CD4-positive, alpha-beta T cell treated with Interleukin-4 for 1 hour (primary cell): Measurements from ENCODE around the gene DEPDC7.
A peak's percentile ranks its signal among the peaks of the same experiment; 100 is the strongest.
"Not testable (repeated sequence)": the region's sequence is repeated elsewhere in the genome, so short reads cannot be mapped to it uniquely, and the experiment has no call there.

Source experiments
- DNase-seq, 2 donors: peaks; one replicate each; pipeline ENCODE4 v3.0.0-alpha.2; 2020 to 2022

DEPDC7 gene

GRCh38 chr11:33027233-33027632 lies 11.6 kb downstream of the DEPDC7 start:
- no peak for DNase-seq

DNA sequence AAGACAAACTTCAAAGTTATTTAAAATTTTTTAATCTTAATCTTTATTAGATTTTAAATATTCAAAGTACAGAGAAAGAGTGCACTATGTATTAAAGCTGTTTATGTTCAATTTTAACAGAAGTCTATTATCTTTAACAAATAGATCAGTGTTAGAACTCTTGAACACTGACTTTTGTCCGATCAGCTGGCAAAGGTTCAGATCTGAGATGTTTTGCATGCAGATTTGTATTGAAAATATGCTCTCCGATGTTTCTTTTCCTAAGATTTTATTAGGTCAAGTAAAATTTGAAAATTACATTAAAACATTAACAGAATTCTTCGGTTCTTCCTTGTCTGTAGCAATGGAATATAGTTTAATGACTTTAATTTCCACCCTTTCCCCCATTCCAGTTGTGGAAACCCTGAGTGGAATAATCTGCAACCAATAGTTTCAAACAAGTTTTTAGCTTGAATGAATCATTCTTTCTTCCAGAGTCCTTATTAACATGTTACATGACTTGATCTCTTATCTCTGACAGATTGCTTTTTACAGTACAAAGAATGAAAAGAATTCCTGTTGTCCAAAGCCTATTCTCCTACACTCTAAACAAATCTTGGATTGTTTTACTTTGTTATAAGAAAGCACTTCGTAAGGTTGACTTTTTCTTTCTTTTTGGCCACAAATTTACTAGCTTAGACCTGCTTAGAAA lies 12.3 kb downstream of the DEPDC7 start:
- no peak for DNase-seq

DNA sequence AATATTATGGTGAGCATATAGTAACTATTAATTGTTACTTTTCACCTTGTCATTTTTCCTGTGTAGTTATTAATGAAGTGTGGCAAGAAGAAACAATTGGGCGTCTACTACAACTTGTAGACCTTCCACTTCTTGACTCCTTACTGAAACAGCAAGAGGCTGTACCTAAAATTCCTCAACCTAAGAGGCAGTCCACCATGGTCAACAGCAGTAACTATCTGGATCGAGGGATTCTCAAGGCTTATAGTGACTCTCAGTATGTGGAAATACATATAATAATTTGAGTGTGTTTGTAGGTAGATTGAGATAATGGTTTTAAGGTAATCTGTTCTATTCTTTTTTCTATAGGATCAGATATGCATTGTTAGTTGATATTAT lies 12.8 kb downstream of the DEPDC7 start:
- DNase-seq = no peak

DNA sequence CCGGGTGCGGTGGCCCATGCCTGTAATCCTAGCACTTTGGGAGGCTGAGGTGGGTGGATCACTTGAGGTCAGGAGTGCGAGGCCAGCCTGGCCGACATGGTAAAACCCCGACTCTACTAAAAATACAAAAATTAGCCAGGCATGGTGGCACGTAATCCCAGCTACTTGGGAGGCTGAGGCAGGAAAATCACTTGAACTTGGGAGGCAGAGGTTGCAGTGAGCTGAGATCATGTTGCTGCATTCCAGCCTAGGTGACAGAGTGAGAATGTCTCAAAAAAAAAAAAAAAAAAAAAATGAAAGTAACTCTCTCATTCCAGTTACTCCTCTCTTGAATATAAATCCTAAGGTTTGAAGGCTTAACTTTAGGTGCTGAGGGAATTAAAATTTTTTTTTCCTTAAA lies 13.5 kb downstream of the DEPDC7 start:
- not testable (repeated sequence) for DNase-seq

DNA sequence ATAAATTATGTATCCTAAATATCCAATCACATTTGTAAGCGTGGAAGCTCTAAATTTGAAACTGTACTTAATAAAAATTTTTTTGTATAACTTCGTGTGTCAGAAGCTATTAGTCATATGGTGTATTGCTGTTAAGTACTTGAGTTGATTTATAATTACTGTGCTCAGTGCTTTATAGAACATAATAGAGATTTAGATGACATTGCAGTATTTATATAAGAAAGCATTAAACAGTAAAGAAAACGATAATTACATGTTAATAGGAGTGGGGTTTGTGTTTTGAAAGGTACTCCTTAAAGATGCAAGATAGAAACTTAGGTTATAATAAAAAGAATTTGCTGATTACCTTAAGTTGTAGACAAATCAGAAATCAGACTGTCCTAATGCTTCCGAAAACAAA lies 17.8 kb downstream of the DEPDC7 start:
- DNase-seq = no peak

DNA sequence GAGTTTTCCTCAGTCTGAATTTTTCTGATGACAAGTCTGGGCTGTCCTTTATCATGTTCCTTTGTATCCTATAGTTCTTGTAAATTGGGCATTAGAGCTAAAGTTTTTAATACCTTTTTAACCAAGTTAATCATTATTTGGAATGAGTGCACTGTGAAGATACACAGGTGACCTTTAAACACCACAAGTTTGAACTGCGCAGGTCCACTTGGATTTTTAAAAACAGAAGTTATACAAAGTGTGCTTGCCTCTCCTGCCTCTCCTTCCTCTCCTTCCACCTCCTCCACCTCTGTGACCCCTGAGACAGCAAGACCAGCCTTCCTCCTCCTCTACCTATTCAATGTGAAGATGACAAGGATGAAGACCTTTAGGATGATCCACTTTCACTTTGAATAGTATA lies 19.3 kb downstream of the DEPDC7 start:
- no peak for DNase-seq

GRCh38 chr11:33039274-33040032 lies 23.8 kb downstream of the DEPDC7 start, which contains the start of gene TCP11L1:
TSS of gene TCP11L1 (plus strand) at chr11:33039572. CDS start at chr11:33043774, 4,202 bp downstream.
- DNase-seq = peak; percentile 80 to 82

DNA sequence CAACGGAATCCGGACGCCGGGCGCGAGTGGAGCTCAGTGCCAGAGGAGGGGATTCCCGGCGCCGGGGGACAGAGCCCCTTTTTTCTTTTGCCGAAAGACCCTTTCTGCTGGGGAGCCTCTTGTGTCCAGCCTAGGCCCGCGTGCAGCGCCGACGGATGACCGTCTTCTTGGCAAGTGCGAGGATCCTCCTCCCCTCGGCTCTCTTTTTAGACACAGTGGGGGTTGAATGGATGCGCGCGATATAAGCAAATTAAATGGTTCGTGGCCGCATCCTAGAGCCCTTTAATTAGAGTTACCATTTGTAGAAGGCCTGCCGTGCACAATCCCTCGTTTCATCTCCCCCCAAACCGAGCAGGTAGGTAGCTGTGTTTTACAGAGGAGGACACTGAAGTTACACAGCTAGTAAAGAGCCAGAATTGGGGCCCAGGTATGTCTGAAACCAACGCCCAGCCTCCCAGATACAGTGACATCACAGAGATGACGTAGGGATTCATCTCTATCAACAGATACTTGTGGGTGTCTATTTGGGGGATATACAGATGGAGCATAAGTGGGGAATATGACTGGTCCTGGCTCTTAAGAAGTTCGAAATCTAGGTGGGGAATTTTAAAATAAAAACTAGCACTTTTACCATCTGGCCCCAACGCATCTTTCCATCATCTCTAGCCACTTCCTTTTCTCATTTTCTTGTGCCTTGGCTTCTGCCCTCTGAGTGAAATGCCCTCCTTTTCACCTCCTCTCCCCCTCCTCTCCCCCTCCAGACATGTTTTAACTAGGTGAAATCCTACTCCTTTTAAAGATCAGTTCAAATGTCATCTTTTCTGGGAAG lies 24.6 kb downstream of the DEPDC7 start:
- peak; percentile 51 to 69 for DNase-seq

DNA sequence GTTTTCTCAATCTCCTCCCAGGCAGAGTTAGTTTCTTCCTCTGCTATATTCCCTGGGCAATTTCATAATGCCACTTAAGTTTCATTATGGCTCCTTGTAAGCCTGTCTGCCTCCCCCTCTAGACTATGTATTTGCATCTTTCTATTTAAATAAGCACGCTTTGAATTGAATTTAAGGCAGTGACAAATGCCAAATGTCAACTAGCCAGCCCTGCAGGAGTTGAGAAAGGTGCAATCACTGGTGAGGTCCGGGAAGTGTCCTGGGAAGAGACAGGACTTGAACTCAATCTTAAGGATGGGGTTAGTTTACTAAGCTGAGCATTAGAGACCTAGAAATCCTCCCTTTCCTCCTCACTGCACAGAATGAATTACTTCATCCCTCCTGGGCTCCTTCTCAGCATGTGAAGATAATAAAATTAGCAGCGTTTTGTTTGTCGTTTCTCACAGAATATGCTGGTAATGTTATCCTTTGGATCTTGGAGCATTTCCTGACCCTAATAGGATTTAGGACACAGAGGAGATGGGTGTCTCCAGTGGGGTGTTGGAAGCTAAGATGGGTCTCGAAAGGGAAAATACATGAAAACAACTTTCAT lies 25.3 kb downstream of the DEPDC7 start:
- DNase-seq = no peak

- no peak for DNase-seq
Observed at GRCh38 chr11:33043221-33043830, 27.6 kb downstream of the DEPDC7 start.

- no peak for DNase-seq
Observed at GRCh38 chr11:33044285-33044756, 28.6 kb downstream of the DEPDC7 start.

GRCh38 chr11:33045551-33046255 lies 30.0 kb downstream of the DEPDC7 start:
- DNase-seq = no peak

DNA sequence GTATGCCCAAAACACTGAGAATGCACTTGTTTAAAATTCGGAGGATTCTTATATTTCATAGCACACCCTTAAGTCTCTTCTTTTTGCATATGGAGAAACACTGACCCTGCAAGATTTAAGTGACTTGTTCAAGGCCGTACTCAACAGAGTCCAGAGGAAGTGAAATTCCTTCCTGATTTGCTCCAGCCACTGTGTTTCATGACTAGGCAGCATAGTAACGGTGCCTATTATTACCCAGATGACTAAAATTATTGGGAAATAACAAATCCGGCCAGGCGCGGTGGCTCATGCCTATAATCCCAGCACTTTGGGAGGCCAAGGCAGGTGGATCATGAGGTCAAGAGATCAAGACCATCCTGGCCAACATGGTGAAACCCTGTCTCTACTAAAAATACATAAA lies 33.0 kb downstream of the DEPDC7 start:
- peak in 1 of 2 donors; percentile 53 for DNase-seq

GRCh38 chr11:33049565-33050408 lies 34.1 kb downstream of the DEPDC7 start:
- not testable (repeated sequence) for DNase-seq

- no peak for DNase-seq
Observed at GRCh38 chr11:33052231-33052630, 36.6 kb downstream of the DEPDC7 start.

DNA sequence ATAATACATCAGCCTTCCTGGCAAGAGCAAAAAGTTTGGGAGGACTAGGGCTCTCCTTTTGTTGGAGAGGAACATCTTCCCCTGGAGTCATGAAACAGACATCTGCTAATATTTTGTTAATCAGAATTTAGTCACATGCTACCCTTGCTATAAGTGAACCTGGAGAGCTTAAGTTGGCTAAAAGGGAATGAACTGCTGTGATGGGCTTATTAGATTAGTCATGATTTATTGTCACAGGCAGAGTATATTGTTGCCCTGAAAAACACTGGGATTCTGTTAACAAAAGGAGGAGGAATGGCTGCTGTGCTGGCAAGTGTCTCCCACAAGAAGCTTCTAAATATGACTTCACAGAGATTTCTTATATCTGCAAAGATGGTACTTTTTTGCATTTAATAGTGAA lies 39.7 kb downstream of the DEPDC7 start:
- no peak for DNase-seq

- no peak for DNase-seq
Observed at GRCh38 chr11:33057284-33057683, 41.6 kb downstream of the DEPDC7 start.

- DNase-seq = no peak
Observed at GRCh38 chr11:33059331-33060007, 43.8 kb downstream of the DEPDC7 start.

DNA sequence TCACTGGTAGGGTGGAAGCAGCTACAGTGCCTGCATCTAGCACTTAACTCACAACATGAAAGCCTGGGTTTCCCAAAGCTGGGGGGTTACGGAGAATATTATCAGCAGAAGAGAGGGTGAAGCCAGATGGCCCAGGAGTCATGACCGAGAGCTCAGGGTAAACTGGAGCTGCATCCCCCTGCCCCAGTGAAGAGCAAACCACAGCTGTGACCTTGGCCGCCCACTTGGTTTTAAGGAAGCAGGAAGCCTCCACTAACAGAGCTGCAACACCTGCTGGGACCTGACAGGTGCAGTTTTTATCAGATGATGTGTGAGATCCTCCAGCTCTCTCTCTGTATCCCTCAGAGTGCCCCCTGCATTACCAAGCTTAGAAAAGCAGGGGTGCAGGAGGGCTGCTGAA lies 44.6 kb downstream of the DEPDC7 start:
- no peak for DNase-seq

- no peak for DNase-seq
Observed at GRCh38 chr11:33062137-33062536, 46.5 kb downstream of the DEPDC7 start.
